Measurements from ENCODE around the gene ROR1.

ROR1 gene

GRCh38 chr1:63975481-63975880 lies 201.7 kb downstream of the ROR1 start:
- Histone ChIP-seq H3K4me3 (ENCODE audit: low read length) (no peak overlapping the region), H3K27me3 (ENCODE audit: control insufficient read depth, insufficient read depth, low read length) (no peaks in the 10 kb centered on the region), H3K27ac (ENCODE audit: low read depth, low read length) (no peak overlapping the region), H3K9ac (ENCODE audit: low read length) (no peak overlapping the region), H3K36me3 (ENCODE audit: control insufficient read depth, insufficient read depth, low read length) (no peaks in the 10 kb centered on the region), H3K4me1 (ENCODE audit: control insufficient read depth, insufficient read depth, low read length) (no peaks in the 10 kb centered on the region)

DNA sequence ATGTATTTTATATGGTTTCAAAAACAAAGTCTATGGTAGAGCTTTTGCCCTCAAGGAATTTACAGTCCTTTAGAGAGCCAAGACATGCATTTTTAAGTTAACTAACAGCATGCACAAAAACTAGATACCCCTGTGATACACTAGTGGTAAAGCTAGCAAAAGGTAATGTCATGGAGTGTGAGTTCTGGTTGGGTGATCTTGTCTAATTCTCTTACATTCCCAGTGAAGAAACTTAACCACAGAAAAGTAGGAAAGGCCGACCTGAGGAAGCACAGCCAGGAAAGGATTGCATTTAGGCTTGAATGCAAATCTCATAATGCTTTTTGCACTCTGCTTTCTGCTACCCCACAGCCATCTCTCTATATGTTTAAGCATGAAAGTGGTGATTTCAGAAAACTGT lies 202.2 kb downstream of the ROR1 start:
- Histone ChIP-seq H3K4me1 (ENCODE audit: control insufficient read depth, insufficient read depth, low read length) (no peaks in the 10 kb centered on the region), H3K4me3 (ENCODE audit: low read length) (no peak overlapping the region), H3K27ac (ENCODE audit: low read depth, low read length) (no peak overlapping the region), H3K27me3 (ENCODE audit: control insufficient read depth, insufficient read depth, low read length) (no peaks in the 10 kb centered on the region), H3K36me3 (ENCODE audit: control insufficient read depth, insufficient read depth, low read length) (no peaks in the 10 kb centered on the region), H3K9ac (ENCODE audit: low read length) (no peak overlapping the region)

DNA sequence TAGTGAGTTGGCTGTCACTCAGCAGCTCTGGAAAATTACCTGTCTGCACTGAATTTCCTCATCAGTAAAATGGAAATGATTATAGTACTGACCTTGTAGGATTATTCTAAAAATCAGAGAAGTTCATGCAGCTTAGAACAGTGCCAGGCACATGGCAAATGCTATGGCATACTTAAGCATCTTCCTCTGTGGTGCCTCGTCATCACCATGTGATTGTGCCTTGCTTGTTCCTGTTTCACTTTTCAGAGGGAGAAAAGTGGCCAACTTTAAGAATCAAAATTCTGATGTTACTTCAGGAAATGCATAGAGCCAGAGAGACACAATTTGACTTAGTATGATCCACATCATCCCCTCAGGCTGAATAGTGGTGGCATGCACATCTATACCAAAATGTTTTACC lies 203.6 kb downstream of the ROR1 start:
- H3K4me1 ChIP-seq (ENCODE audit: control insufficient read depth, insufficient read depth, low read length) = no peaks in the 10 kb centered on the region
- H3K9ac ChIP-seq (ENCODE audit: low read length) = no peak overlapping the region
- no peak overlapping the region for H3K4me3 ChIP-seq (ENCODE audit: low read length)
- no peaks in the 10 kb centered on the region for H3K36me3 ChIP-seq (ENCODE audit: control insufficient read depth, insufficient read depth, low read length)
- H3K27me3 ChIP-seq (ENCODE audit: control insufficient read depth, insufficient read depth, low read length) = no peaks in the 10 kb centered on the region
- H3K27ac ChIP-seq (ENCODE audit: low read depth, low read length) = no peak overlapping the region

- no peaks in the 10 kb centered on the region for H3K27me3 ChIP-seq (ENCODE audit: control insufficient read depth, insufficient read depth, low read length)
- no peaks in the 10 kb centered on the region for H3K4me1 ChIP-seq (ENCODE audit: control insufficient read depth, insufficient read depth, low read length)
- H3K36me3 ChIP-seq (ENCODE audit: control insufficient read depth, insufficient read depth, low read length) = no peaks in the 10 kb centered on the region
- H3K27ac ChIP-seq (ENCODE audit: low read depth, low read length) = no peak overlapping the region
- no peak overlapping the region for H3K9ac ChIP-seq (ENCODE audit: low read length)
- H3K4me3 ChIP-seq (ENCODE audit: low read length) = no peak overlapping the region
Observed at GRCh38 chr1:63980740-63981407, 207.1 kb downstream of the ROR1 start.

DNA sequence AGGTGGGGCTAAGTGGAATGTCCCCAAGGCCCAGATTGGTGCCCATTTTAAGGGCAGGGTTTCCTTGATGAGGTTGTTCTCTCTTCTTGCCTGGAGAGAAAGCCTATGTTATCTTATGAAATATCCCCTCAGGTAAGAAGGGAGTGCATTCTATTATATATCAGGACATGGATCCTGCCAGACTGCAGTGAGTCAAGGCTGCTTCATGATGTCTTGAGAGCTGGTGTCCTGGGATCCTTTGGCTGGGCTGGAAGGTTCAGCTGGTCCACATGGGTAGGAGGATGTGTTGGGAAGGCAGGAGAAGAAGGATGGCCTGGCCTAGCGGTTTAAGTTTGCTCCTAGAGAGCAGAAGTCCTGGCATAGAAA lies 207.6 kb downstream of the ROR1 start:
- Histone ChIP-seq H3K4me3 (ENCODE audit: low read length) (no peak overlapping the region), H3K27ac (ENCODE audit: low read depth, low read length) (no peak overlapping the region), H3K36me3 (ENCODE audit: control insufficient read depth, insufficient read depth, low read length) (no peaks in the 10 kb centered on the region), H3K9ac (ENCODE audit: low read length) (no peak overlapping the region), H3K4me1 (ENCODE audit: control insufficient read depth, insufficient read depth, low read length) (no peaks in the 10 kb centered on the region), H3K27me3 (ENCODE audit: control insufficient read depth, insufficient read depth, low read length) (no peaks in the 10 kb centered on the region)

DNA sequence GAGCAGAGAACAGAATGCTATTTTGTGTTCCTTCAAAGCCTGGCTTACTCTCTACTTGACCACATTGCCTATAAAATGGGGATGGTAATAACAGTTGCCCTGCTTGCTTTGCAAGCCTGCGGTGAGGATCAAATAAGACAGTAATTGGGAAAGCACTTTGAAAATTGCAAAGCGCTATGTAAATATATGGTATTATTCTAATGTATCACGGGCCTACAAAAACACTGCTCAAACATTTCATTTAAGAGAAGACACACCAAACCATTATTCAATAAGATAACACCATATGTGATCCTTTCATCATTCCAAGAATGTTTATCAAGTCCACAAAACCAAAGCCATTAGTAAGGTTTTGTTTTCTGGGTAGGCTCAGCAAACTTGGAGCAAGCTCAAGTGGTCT lies 208.4 kb downstream of the ROR1 start:
- Histone ChIP-seq H3K4me1 (ENCODE audit: control insufficient read depth, insufficient read depth, low read length) (no peaks in the 10 kb centered on the region), H3K4me3 (ENCODE audit: low read length) (no peak overlapping the region), H3K36me3 (ENCODE audit: control insufficient read depth, insufficient read depth, low read length) (no peaks in the 10 kb centered on the region), H3K27ac (ENCODE audit: low read depth, low read length) (no peak overlapping the region), H3K9ac (ENCODE audit: low read length) (no peak overlapping the region), H3K27me3 (ENCODE audit: control insufficient read depth, insufficient read depth, low read length) (no peaks in the 10 kb centered on the region)

DNA sequence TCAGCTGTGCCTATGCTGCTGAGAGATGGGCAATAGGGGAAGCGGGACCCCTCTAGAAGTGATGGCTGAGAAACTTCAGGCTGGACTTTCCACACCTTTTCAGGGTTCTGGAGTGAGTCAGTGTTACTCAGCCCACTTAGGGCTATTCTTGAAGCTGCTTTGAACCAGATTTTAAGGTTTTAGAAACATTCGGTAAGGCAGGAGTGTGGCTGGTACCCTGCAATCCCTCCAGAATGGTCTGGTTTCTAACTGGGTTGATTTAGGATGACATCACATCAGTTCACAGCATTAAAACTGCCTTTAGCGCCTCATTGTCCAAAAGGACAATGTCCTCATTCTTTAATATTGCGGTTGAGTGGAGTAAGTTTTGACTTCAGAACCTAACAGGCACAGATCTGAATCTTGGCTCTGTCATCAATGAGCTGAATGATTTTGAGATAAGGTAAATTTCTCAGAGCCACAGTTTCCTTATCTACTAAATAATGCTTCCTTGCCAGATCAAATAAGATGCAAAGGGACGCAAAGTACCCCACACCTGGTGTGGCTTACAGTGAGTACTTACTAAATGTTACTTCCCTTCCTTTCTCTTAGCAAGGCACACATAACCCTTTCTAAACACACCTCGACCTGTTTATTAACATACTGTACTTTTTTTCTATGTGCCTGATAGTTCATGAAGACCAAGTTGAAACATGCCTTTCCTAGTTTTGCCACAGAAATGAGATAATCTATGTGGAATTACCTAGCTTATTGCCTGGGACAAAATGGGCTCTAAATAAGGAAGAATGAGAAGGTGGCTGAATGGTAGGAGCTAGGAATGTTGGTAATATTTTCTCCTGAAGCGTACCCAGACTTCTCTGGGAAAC lies 209.8 kb downstream of the ROR1 start:
- H3K9ac ChIP-seq (ENCODE audit: low read length) = no peak overlapping the region
- H3K4me3 ChIP-seq (ENCODE audit: low read length) = no peak overlapping the region
- no peaks in the 10 kb centered on the region for H3K4me1 ChIP-seq (ENCODE audit: control insufficient read depth, insufficient read depth, low read length)
- no peak overlapping the region for H3K27ac ChIP-seq (ENCODE audit: low read depth, low read length)
- no peaks in the 10 kb centered on the region for H3K36me3 ChIP-seq (ENCODE audit: control insufficient read depth, insufficient read depth, low read length)
- H3K27me3 ChIP-seq (ENCODE audit: control insufficient read depth, insufficient read depth, low read length) = no peaks in the 10 kb centered on the region

- H3K9ac ChIP-seq (ENCODE audit: low read length) = no peak overlapping the region
- H3K27me3 ChIP-seq (ENCODE audit: control insufficient read depth, insufficient read depth, low read length) = no peaks in the 10 kb centered on the region
- H3K36me3 ChIP-seq (ENCODE audit: control insufficient read depth, insufficient read depth, low read length) = no peaks in the 10 kb centered on the region
- H3K27ac ChIP-seq (ENCODE audit: low read depth, low read length) = no peak overlapping the region
- H3K4me1 ChIP-seq (ENCODE audit: control insufficient read depth, insufficient read depth, low read length) = no peaks in the 10 kb centered on the region
- H3K4me3 ChIP-seq (ENCODE audit: low read length) = no peak overlapping the region
Observed at GRCh38 chr1:63984257-63984929, 210.6 kb downstream of the ROR1 start.

DNA sequence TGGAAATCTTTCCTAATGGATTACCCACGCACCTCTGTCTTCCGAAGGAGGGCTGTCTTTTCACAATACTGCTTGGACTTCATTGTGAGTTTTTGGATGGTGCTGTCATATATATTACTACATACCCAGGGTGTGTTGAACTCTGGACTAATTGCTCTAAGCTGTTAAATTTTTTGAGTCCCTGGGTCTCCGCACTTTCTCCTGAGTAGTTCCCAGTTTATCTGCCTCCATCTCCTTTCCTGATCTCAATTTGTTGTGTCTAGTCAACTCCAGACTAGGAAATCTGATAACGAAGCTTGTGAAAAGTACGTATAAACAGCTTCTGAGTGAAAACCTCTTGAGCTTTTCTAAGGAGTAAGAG lies 211.1 kb downstream of the ROR1 start:
- H3K27me3 ChIP-seq (ENCODE audit: control insufficient read depth, insufficient read depth, low read length) = no peaks in the 10 kb centered on the region
- H3K9ac ChIP-seq (ENCODE audit: low read length) = no peak overlapping the region
- H3K4me3 ChIP-seq (ENCODE audit: low read length) = no peak overlapping the region
- H3K27ac ChIP-seq (ENCODE audit: low read depth, low read length) = no peak overlapping the region
- H3K4me1 ChIP-seq (ENCODE audit: control insufficient read depth, insufficient read depth, low read length) = no peaks in the 10 kb centered on the region
- no peaks in the 10 kb centered on the region for H3K36me3 ChIP-seq (ENCODE audit: control insufficient read depth, insufficient read depth, low read length)

DNA sequence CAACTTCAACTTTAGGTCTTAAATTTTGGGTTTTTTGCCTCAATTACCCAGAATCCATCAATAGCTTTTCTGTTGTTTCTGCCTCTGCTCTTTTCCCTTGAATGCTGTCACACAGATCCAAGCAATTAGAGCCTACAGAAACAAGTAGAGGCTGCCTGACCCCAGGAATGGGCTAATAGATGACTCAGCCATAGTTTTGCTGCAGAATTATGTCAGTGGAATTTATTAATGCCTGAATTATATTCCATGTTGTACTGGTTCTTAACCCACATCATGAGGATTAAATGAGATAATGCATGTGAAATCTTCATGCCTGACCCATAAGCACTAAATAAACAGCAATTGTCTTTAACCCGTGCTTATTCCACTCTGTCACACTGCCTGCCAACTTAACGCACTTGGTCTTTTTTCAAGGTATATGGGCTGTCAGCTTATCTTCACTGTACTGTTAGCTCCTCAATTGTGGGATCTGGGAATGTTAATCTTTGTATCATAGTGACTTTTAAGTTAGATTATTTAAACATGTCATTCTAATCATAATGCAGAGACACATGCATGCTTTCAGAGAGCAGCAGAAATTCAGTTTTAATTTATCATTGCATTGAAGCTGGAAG lies 213.3 kb downstream of the ROR1 start:
- H3K36me3 ChIP-seq (ENCODE audit: control insufficient read depth, insufficient read depth, low read length) = no peaks in the 10 kb centered on the region
- no peak overlapping the region for H3K9ac ChIP-seq (ENCODE audit: low read length)
- H3K27ac ChIP-seq (ENCODE audit: low read depth, low read length) = no peak overlapping the region
- no peak overlapping the region for H3K4me3 ChIP-seq (ENCODE audit: low read length)
- H3K4me1 ChIP-seq (ENCODE audit: control insufficient read depth, insufficient read depth, low read length) = no peaks in the 10 kb centered on the region
- no peaks in the 10 kb centered on the region for H3K27me3 ChIP-seq (ENCODE audit: control insufficient read depth, insufficient read depth, low read length)

DNA sequence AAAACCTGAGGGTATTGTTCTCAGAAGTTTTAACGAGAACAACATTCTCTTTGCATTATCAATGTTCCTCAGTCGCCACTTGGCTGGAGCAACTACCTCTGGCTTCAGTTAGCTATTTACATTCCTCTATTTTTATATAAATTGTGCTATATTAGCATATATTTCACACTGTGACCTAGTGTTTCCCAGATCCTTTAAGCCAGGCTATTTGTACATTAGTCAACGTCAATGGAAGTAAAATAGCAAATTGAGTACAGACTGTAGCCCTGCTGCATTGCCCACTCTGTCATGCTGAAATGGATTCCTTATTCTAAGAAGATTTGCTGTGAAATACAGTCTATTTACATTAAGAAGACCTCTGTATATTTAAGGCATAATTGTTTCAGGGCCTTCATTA lies 213.8 kb downstream of the ROR1 start:
- Histone ChIP-seq H3K9ac (ENCODE audit: low read length) (no peak overlapping the region), H3K36me3 (ENCODE audit: control insufficient read depth, insufficient read depth, low read length) (no peaks in the 10 kb centered on the region), H3K4me1 (ENCODE audit: control insufficient read depth, insufficient read depth, low read length) (no peaks in the 10 kb centered on the region), H3K4me3 (ENCODE audit: low read length) (no peak overlapping the region), H3K27me3 (ENCODE audit: control insufficient read depth, insufficient read depth, low read length) (no peaks in the 10 kb centered on the region), H3K27ac (ENCODE audit: low read depth, low read length) (no peak overlapping the region)

GRCh38 chr1:63988941-63989340 lies 215.1 kb downstream of the ROR1 start:
- Histone ChIP-seq H3K4me1 (ENCODE audit: control insufficient read depth, insufficient read depth, low read length) (no peaks in the 10 kb centered on the region), H3K27ac (ENCODE audit: low read depth, low read length) (no peak overlapping the region), H3K9ac (ENCODE audit: low read length) (no peak overlapping the region), H3K27me3 (ENCODE audit: control insufficient read depth, insufficient read depth, low read length) (no peaks in the 10 kb centered on the region), H3K4me3 (ENCODE audit: low read length) (no peak overlapping the region), H3K36me3 (ENCODE audit: control insufficient read depth, insufficient read depth, low read length) (no peaks in the 10 kb centered on the region)
